ENCODE data around the gene C1R. TPM values are rescaled to one million over a fixed set of nuclear protein-coding genes. Genes with fewer than 3 reads are reported as not detected.

Gene C1R
- total and polyA plus RNA-seq, 2 of the 8 experiments (the other 6 are each of a cell fraction or from before 2014, with no cell fraction given) = 6.9 to 16.3 TPM

GRCh38 chr12:7054925-7055324 is 37.3 kb downstream of the C1R start:
- FAIRE-seq (no peak), DNase-seq (ENCODE audit: low read depth in 1 of 2, low spot score in 2 of 2) (no peak)
- no peaks in the 10 kb centered on the region for H3K27me3 ChIP-seq (replicated peaks in 1 of 4; ENCODE audit: control insufficient read depth in 3 of 4, extremely low read depth in 1 of 4, insufficient read depth in 3 of 4, low read length in 3 of 4)
- no peak overlapping the region for H4K5ac ChIP-seq (ENCODE audit: insufficient read length, low read depth, low read length)
- H3K4me1 ChIP-seq (replicated peaks in 1 of 4; ENCODE audit: control insufficient read depth in 3 of 4, insufficient read depth in 4 of 4, low read length in 3 of 4) = no peaks in the 10 kb centered on the region
- no peak overlapping the region for H3K9ac ChIP-seq (replicated peaks in 1 of 4; ENCODE audit: extremely low read depth in 1 of 4, low read depth in 3 of 4, low read length in 3 of 4)
- H3K79me2 ChIP-seq (ENCODE audit: control insufficient read depth in 1 of 2, insufficient read depth in 2 of 2, low read length in 2 of 2) = no peaks in the 10 kb centered on the region
- H3K9me3 ChIP-seq (ENCODE audit: insufficient read depth in 2 of 2, low read depth in 1 of 2, low read length in 1 of 2) = no peaks in the 10 kb centered on the region
- H3K18ac ChIP-seq (ENCODE audit: extremely low read depth, low read length) = no peak overlapping the region
- H2AK5ac ChIP-seq (ENCODE audit: low read depth, low read length) = no peak overlapping the region
- no peak overlapping the region for H2BK12ac ChIP-seq (ENCODE audit: low read depth, low read length)
- no peak overlapping the region for H2BK20ac ChIP-seq (ENCODE audit: low read length)
- H3K14ac ChIP-seq (ENCODE audit: insufficient read length) = no peak overlapping the region
- no peaks in the 10 kb centered on the region for H4K20me1 ChIP-seq (replicated peaks in 1 of 2; ENCODE audit: control insufficient read depth in 1 of 2, insufficient read depth in 2 of 2, low read length in 2 of 2)
- no peak for TF ChIP-seq KDM1A (IDR thresholded peaks at IDR 0.05; ENCODE audit: borderline replicate concordance, low read length)
- no peak for TF ChIP-seq POU5F1 (IDR thresholded peaks at IDR 0.05; ENCODE audit: low read depth, low read length)
- TF ChIP-seq PHF8 (conservative IDR thresholded peaks at IDR 0.05; ENCODE audit: low read depth, low read length) = no peak
- TF ChIP-seq CBX5 (IDR thresholded peaks at IDR 0.05; ENCODE audit: low read depth, low read length) = no peak
- TF ChIP-seq SP1 (IDR thresholded peaks at IDR 0.05; ENCODE audit: low read depth, low read length) = no peak
- no peak for TF ChIP-seq TAF7 (optimal IDR thresholded peaks at IDR 0.05; ENCODE audit: borderline replicate concordance, low read depth, low read length)
- no peak for TF ChIP-seq SP4 (IDR thresholded peaks at IDR 0.05; ENCODE audit: low read length)
- no peak for TF ChIP-seq RNF2 (IDR thresholded peaks at IDR 0.05; ENCODE audit: borderline replicate concordance, low read depth, low read length, missing control alignments, poor library complexity, severe bottlenecking)
- no peak for TF ChIP-seq NANOG (IDR thresholded peaks at IDR 0.05; ENCODE audit: insufficient read depth, low read depth, low read length, poor library complexity, severe bottlenecking)
- TF ChIP-seq SP2 (IDR thresholded peaks at IDR 0.05; ENCODE audit: low read length) = no peak
- no peak for TF ChIP-seq SIN3A (conservative IDR thresholded peaks at IDR 0.05 in 1 of 2, IDR thresholded peaks at IDR 0.05 in 1 of 2; ENCODE audit: low read depth in 1 of 2, low read length in 2 of 2)
- TF ChIP-seq HDAC2 (IDR thresholded peaks at IDR 0.05; ENCODE audit: borderline replicate concordance in 1 of 2, low read depth in 2 of 2, low read length in 2 of 2) = no peak
- no peak overlapping the region for H3K4ac ChIP-seq (replicated peaks; ENCODE audit: insufficient read length, low read depth, low read length)
- H2BK15ac ChIP-seq (ENCODE audit: low read length) = no peak overlapping the region
- no peak overlapping the region for H2BK5ac ChIP-seq (ENCODE audit: low read depth, low read length)
- no peaks in the 10 kb centered on the region for H3K36me3 ChIP-seq (ENCODE audit: control insufficient read depth in 2 of 4, insufficient read depth in 4 of 4, low read length in 3 of 4)
- H4K91ac ChIP-seq (replicated peaks; ENCODE audit: insufficient read length, low read length) = no peak overlapping the region
- no peak overlapping the region for H3K4me2 ChIP-seq (ENCODE audit: insufficient read depth in 1 of 2, low read depth in 2 of 2, low read length in 2 of 2)
- WGBS, 2 experiments (ENCODE audit: extremely low coverage in 1 of 2, insufficient coverage in 1 of 2, insufficient read length in 1 of 2, insufficient replicate concordance in 2 of 2, low coverage in 1 of 2, low lambda C conversion rate in 2 of 2, missing lambda C conversion rate in 1 of 2) = 87% methylated on average over 4 of the region's 4 CpGs; no CpG with 5 or more reads in 1 of the 2 experiments
- H3K4me3 ChIP-seq (ENCODE audit: extremely low read depth in 1 of 4, insufficient read depth in 2 of 4, low read depth in 3 of 4, low read length in 4 of 4) = no peak overlapping the region
- H3K79me1 ChIP-seq (ENCODE audit: low read depth, low read length) = no peaks in the 10 kb centered on the region
- H3K23me2 ChIP-seq (ENCODE audit: low read depth, low read length) = no peaks in the 10 kb centered on the region
- no peak overlapping the region for H2AFZ ChIP-seq (ENCODE audit: low read length)
- H3K23ac ChIP-seq (ENCODE audit: insufficient read length) = no peak overlapping the region
- H3K56ac ChIP-seq (replicated peaks; ENCODE audit: insufficient read length, low read depth, low read length) = no peak overlapping the region
- CTCF ChIA-PET (ENCODE audit: partially characterized antibody) = interaction anchor here (0.6 to 6.7 kb wide), 11 partner anchors 10 to 93 kb away, joined by 3 to 51 read pairs (median 3); partner anchors contain the start of gene C1RL
- POLR2A ChIA-PET (ENCODE audit: partially characterized antibody) = interaction anchor here (0.8 to 0.9 kb wide), 2 partner anchors 81 to 90 kb away, joined by 3 read pairs; no protein-coding TSS in a partner anchor
- no peak overlapping the region for H2BK120ac ChIP-seq (replicated peaks; ENCODE audit: low read depth, low read length)
- H3K27ac ChIP-seq (ENCODE audit: low read depth, low read length) = no peak overlapping the region
- H4K8ac ChIP-seq (ENCODE audit: extremely low read depth, insufficient read depth, low read length) = no peak overlapping the region
